Activated T-cell treated with anti-CD3 and anti-CD28 coated beads, Interleukin-2, amount 50 U/mL, for 4 hours (primary cell): ENCODE data around the gene FADS2. TPM values are rescaled to one million over a fixed set of nuclear protein-coding genes. Genes with fewer than 3 reads are reported as not detected.

Experiments
- ATAC-seq, 2 donors: fragments of 200-7000 bp; cut with Tn5 transposase; one replicate each; pipeline ENCODE4 v1.10.0; 2021
- DNase-seq: peaks from one replicate; pipeline ENCODE4 v3.0.0-alpha.2; 2020
- H3K27me3 Mint-ChIP-seq: one replicate; pipeline ENCODE4 v1.8.0; 2021; ENCODE audit warnings: low read depth, mixed read lengths
- H3K36me3 Mint-ChIP-seq: one replicate; pipeline ENCODE4 v1.8.0; 2022; ENCODE audit warnings: mixed read lengths; ENCODE audit not compliant: insufficient read depth
- H3K4me1 Mint-ChIP-seq: one replicate; pipeline ENCODE4 v1.8.0; 2021; ENCODE audit warnings: low read depth, mixed read lengths
- H3K4me3 Mint-ChIP-seq: one replicate; pipeline ENCODE4 v1.8.0; 2021; ENCODE audit warnings: mild to moderate bottlenecking, moderate library complexity, mixed read lengths
- H3K9me3 Mint-ChIP-seq: one replicate; pipeline ENCODE4 v1.8.0; 2021; ENCODE audit warnings: mixed read lengths
- total RNA-seq, 3 donors: library from RNA; stranded (reverse); gene quantifications; one replicate each; pipeline ENCODE4 v1.2.1, GENCODE V29; 2021

Gene FADS2
- total RNA-seq, 3 donors from 2014 or later = 2.5 to 3.6 (median 3.1) TPM

DNA sequence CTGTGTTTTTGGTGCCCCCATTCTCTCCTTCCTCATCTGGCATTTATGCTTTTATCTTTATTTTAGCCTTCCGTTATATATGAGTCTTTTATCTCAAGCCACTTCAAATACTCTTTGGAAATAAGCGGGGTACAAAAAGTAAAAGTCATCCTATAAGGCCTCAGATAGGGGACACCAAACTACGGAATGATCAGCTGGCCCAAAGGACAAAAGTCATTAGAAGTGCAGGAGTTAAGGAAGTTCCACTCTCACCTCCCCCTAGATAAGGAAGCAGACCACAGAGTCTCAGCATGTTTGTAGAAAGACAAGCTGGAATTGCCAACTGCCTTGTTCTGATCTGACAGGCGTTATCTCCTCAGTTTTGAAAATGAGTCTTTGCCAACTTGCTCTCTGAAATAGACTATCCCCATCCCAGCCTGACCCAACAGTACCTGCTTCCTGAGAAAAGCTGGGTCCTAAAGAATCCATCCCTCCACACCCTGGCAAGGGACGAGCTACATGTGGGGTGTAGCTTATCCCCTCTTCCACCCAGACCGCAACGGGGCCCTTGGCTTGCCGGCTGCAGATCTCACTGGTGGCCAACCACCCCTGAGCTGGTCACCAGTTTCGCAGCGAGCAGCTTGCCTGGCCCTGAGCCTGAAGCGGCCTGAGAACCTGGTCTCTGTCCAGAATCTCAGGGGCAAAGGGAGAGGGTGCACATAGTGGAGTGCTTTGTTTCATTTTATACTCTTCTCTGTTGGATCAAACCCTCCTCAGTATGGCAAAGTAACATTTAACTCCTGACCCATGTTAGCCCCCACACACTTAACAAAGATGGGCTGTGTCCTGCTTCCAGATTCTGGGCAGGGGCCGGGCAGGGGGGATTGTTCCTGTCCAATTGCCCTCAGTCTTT, 13.8 kb downstream of the FADS2 start:
- DNase-seq (no peak), ATAC-seq (no peak)
- H3K4me1 Mint-ChIP-seq = no peaks in the 10 kb centered on the region
- no peak overlapping the region for H3K4me3 Mint-ChIP-seq
- no peaks in the 10 kb centered on the region for H3K9me3 Mint-ChIP-seq
- H3K27me3 Mint-ChIP-seq = no peaks in the 10 kb centered on the region
- no peaks in the 10 kb centered on the region for H3K36me3 Mint-ChIP-seq

DNA sequence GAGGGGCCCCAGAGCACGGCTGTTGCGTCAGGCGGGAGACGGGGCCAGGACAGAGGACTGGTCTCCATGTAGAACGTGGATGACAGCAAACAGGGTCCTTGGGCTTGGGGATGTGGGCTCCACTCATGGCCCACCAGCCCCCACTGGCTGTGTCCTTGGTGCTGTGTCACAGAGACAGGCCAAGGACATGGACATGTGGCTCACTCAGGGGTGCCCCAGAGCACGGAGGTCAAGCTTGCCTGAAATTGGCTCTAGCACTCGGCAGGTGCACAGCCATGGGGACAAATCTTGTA, 14.4 kb downstream of the FADS2 start:
- Mint-ChIP-seq H3K4me1 (no peaks in the 10 kb centered on the region), H3K36me3 (no peaks in the 10 kb centered on the region), H3K9me3 (no peaks in the 10 kb centered on the region), H3K4me3 (no peak overlapping the region), H3K27me3 (no peaks in the 10 kb centered on the region)
- ATAC-seq = no peak
- DNase-seq = no peak

DNA sequence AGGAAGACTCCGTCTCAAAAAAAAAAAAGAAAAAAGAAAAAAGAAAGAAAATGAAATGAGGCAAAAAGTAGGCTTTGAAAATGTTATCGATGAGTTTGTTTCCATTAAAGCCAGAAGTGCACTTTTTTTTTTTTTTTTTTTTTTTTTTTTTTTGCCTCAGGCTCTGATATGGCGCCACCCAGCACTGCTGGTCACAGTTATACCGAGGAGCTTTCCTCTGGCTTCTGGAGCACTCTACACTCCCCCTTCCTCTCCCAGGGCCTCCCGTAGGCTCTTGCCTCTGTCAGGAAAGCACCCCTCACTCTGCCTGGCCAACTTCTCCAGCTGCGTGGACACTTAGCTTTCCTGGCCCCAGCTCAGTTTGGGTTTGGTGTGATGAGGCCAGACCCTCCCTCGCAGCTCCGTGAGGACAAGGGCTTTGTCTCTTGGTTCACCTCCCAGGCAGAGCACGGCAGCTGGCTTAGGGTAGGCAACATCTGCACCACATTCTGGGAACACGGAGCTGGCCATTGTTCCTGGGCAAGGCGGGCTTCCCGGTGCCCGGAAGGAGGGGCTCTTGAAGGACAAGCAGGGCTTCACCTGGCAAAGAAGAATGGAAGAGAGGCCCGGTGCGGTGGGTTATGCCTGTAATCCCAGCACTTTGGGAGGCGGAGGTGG, 16.9 kb downstream of the FADS2 start:
- H3K9me3 Mint-ChIP-seq = no peaks in the 10 kb centered on the region
- H3K4me3 Mint-ChIP-seq = no peak overlapping the region
- no peaks in the 10 kb centered on the region for H3K4me1 Mint-ChIP-seq
- no peak for ATAC-seq
- DNase-seq = no peak
- H3K27me3 Mint-ChIP-seq = no peaks in the 10 kb centered on the region
- H3K36me3 Mint-ChIP-seq = no peaks in the 10 kb centered on the region

DNA sequence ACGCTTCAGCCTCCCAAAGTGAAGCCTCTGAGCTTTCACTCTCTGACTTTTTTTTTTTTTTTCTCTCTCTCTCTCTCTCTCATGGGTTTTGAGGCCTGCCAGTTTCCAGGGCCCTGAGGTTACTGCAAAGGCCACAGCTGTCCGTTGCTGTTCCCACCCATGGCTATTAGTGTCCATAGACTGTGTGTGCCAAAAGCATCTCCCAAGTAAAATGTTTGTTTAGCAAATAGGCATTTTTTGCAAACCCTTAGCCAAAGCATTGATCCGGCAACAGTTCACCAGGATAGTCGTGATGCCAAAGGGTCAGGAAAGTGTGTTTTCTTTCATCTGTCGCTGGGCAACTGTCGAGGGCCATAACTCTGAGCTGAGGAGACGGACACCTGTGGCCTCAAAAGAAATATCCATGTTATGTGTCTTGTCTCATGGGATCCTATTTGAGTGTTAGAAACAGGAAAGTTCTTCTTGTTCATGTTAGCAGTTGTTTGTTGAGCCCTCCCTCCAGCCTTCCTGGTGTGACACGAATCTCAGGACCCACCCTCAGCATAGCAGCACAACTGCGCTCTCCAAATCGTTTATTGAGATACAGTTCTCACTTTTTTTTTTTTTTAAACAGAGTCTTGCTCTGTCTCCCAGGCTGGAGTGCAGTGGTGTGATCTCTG, 18.4 kb downstream of the FADS2 start:
- Mint-ChIP-seq H3K4me3 (no peak overlapping the region), H3K9me3 (no peaks in the 10 kb centered on the region), H3K36me3 (no peaks in the 10 kb centered on the region), H3K4me1 (no peaks in the 10 kb centered on the region), H3K27me3 (no peaks in the 10 kb centered on the region)
- ATAC-seq = no peak
- DNase-seq = no peak

DNA sequence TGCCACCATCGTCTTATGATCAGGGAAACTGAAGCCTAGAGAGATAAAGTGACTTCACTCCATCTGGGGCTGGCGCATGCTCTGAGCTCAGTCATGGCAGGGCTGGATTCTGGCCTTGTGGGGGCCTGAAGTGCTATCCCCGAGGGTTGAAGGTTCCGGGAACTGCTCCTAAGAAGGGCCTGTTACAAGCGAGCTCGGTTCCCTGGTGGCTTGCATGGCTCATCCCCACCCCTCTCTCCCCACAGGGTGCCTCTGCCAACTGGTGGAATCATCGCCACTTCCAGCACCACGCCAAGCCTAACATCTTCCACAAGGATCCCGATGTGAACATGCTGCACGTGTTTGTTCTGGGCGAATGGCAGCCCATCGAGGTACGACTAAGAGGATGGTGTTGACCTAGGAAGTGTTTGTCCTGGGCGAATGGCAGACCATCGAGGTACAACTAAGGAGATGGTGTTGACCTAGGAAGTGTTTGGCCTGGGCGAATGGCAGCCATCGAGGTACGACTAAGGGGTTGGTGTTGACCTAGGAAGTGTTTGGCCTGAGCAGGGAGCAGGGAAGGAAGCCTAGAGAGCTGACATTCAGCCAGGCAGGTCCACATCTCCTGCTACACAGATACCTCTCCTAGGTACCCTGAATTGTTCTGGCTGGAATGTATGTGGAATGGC, 19.9 kb downstream of the FADS2 start:
- ATAC-seq = no peak

DNA sequence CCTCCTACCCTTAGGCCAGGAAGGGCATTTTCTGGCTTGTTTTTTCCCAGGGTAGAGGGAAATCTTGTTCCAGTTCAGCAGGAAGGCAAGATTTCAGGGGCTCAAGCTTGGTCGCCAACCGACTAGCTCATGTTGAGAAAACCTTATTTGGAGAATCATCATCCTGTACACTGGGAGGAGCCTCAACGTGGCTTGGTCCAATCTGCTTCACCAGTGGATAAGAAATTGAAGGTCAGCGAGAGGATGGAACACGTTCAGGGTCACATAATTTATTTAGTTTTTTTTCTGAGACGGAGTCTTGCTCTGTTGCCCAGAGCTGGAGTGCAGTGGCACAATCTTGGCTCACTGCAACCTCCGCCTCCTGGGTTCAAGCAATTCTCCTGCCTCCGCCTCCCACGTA, 20.5 kb downstream of the FADS2 start:
- ATAC-seq = no peak

More for the DNA sequence above, 19.9 kb downstream of the FADS2 start:
- H3K36me3 Mint-ChIP-seq = no peaks in the 10 kb centered on the region
- no peak overlapping the region for H3K4me3 Mint-ChIP-seq
- H3K9me3 Mint-ChIP-seq = no peaks in the 10 kb centered on the region
- no peaks in the 10 kb centered on the region for H3K27me3 Mint-ChIP-seq
- no peaks in the 10 kb centered on the region for H3K4me1 Mint-ChIP-seq
- no peak for DNase-seq

DNA sequence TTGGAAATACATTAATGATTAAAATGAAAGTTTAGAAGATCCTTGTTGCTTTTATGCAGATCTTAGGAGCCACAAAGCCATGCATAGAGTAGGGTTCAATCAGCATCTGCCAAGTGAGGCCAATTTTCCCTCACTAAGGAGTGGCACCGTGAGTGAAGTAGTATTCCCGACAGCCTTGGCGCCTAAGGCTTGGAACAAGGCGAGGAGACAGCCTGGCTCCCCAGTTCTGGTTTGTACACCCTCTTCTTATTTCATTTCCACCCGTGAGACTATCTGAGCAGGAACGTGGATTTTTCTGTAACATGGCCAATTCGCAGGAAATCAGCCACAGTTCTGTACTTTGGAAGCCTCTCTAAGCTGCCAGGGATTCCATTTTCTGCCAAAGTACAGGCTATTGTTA, 22.6 kb downstream of the FADS2 start:
- Mint-ChIP-seq H3K27me3 (no peaks in the 10 kb centered on the region), H3K4me1 (no peaks in the 10 kb centered on the region), H3K9me3 (no peaks in the 10 kb centered on the region), H3K4me3 (no peak overlapping the region), H3K36me3 (no peaks in the 10 kb centered on the region)
- ATAC-seq (no peak), DNase-seq (no peak)

More for the DNA sequence above, 20.5 kb downstream of the FADS2 start:
- Mint-ChIP-seq H3K4me3 (no peak overlapping the region), H3K4me1 (no peaks in the 10 kb centered on the region), H3K27me3 (no peaks in the 10 kb centered on the region), H3K36me3 (no peaks in the 10 kb centered on the region), H3K9me3 (no peaks in the 10 kb centered on the region)
- DNase-seq = no peak

DNA sequence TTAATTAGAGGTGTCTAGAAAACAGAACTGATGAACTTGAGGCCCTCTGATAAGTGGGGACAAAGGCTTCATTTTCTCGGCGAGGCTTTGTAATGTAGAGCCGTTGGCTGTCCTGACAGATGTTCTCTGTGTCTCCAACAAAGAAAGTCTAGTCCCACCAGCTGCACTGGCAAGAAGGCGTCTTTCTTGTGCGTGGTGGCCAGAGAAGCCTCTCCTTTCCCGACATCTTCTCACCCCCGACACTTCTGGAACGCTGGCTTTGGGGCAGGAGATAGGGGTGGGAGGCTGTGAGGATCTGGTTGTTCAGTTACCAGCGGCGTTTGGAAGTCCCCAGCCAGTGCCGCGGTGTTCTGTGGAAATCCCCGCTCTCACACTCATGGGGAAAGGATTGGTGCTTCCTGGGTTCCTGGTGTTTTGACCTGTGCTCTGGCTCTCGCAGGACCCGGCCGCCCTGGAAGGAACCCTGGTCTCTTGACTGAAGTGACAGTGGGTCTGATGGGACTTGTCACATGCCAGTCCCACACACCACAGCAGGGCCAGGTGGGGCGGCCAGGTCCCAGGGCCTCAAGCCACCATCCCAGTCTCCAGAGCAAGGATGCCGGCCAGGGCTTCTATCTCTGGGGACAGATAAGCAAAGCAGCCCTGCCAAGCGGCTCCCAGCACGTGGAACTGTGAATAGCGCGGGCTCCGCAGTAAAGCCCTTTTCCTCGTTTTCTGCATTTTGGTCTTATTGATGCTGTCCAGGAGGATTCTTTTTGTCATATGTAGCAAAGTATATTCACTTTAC, 23.2 kb downstream of the FADS2 start:
- H3K36me3 Mint-ChIP-seq = no peaks in the 10 kb centered on the region
- DNase-seq (no peak), ATAC-seq (no peak)
- H3K9me3 Mint-ChIP-seq = no peaks in the 10 kb centered on the region
- no peaks in the 10 kb centered on the region for H3K27me3 Mint-ChIP-seq
- H3K4me3 Mint-ChIP-seq = no peak overlapping the region
- H3K4me1 Mint-ChIP-seq = no peaks in the 10 kb centered on the region

DNA sequence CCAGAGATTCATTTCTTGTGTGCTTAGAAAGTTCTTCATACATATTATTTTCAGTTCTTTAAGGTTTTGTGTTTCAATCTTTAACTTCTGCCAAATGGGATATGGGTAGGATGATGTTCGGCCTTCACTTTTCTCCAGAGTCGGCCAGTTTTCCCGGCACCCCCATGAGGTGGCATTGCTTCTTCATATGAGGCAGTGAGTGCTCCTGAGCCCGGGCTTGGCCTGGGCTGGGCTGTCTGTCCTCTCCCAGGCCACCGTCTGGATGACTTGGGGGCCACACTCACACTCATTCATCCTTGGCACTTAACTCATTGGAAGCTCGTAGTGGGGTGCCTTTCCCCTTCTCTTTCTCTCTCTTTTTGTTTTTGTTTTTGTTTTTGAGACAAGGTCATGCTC, 23.8 kb downstream of the FADS2 start:
- DNase-seq (no peak), ATAC-seq (no peak)
- Mint-ChIP-seq H3K4me1 (no peaks in the 10 kb centered on the region), H3K4me3 (no peak overlapping the region), H3K27me3 (no peaks in the 10 kb centered on the region), H3K9me3 (no peaks in the 10 kb centered on the region), H3K36me3 (no peaks in the 10 kb centered on the region)

DNA sequence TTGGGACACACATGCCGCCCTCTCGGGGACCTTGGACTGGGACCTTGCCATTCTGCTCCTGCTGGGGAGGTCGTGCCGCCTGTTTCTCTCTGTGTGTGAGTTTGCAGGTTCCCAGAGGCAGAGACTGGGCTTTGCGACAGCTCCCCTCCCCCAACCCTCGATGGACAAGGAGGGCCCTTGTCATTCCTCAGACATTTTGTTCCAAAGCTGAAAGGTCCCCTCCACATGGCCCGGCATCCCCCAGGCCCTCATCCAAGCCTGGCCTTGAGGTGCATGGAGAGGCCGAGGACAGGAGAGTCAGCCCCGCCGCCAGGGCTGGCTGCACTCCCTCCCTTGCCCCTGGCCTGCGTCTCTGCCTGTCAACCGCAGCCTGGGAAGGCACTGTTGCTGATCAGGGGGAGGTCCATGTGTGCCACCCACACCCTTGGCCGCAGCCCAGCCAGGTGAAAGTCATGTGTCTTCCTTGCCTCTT, 25.6 kb downstream of the FADS2 start:
- no peak for ATAC-seq
- Mint-ChIP-seq H3K4me3 (no peak overlapping the region), H3K4me1 (no peaks in the 10 kb centered on the region), H3K36me3 (no peaks in the 10 kb centered on the region), H3K27me3 (no peaks in the 10 kb centered on the region), H3K9me3 (no peaks in the 10 kb centered on the region)
- DNase-seq = no peak

DNA sequence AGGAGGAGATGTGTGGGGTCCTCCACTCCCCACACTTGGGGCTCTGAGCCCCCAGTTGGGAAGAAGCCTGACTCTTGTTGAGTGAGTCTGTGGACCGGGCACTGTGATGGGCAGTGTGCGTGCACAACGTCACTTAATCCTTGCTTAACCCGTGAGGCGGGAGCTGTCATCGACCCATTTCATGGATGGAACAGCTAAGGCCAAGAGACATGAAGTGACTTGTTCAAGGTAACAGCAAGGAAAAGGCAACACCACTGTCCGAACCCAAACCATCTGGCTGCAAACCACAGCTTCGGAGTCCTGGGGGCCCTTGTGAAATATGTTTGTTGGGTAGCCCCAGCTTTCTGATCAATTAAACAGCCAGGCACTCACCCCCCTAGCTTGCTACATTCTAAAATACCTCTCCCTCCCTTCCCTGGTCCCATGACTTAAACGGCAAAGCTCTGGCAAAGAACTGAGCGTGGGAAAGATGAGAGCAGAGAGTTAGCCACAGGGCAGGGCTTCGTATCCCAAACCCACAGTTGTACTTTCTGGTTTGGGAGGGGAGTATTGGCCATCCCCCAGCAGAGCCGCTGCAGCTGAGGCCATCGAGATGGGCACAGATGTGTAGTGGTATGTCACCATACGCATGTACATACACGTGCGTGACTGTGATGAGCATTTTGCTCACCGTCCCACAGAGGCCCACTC, 26.3 kb downstream of the FADS2 start:
- Mint-ChIP-seq H3K36me3 (no peaks in the 10 kb centered on the region), H3K4me3 (no peak overlapping the region), H3K9me3 (no peaks in the 10 kb centered on the region), H3K4me1 (no peaks in the 10 kb centered on the region), H3K27me3 (no peaks in the 10 kb centered on the region)
- DNase-seq = no peak
- ATAC-seq = no peak

DNA sequence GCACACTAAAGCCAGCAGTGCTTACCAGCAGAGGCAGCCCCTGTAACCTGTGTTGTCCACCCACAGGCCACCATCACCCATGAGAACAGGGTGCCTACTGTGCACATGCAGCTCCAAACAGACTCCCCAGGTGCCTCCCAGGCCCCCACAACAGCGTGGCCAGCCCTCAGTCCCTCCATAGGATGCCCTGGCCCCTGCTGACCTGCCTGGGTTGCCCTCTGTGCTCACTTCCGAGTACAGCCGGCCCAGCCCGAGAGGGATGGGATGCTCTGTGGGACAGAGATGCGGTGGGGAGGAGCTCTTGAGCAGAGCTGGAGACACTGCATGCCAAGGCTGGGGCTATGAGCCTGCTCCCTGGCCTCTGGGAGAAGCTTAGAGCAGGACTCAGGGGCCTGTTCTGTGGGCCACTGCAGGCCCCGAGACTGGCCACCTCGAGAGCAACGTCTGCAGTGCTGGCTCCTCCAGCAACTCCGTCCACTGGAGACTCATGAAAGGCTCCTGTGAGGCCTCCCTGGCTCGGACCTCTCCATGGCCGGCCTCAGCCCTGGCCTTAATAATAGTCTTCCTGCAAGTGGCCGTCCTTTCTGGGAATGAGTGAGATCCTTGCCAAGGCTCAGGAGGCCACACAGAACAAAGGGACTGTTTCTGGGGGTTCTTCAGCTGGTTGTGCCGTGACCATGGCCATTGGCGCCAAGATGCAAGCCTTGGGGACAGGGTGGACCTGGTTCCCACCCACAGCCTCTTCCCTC, 27.0 kb downstream of the FADS2 start:
- no peaks in the 10 kb centered on the region for H3K4me1 Mint-ChIP-seq
- no peak overlapping the region for H3K4me3 Mint-ChIP-seq
- no peaks in the 10 kb centered on the region for H3K9me3 Mint-ChIP-seq
- no peaks in the 10 kb centered on the region for H3K27me3 Mint-ChIP-seq
- no peaks in the 10 kb centered on the region for H3K36me3 Mint-ChIP-seq
- ATAC-seq (no peak), DNase-seq (no peak)
